Stimulated activated CD8-positive, alpha-beta memory T cell treated with anti-CD3 and anti-CD28 coated beads, Interleukin-15, amount 100 ng/mL, for 24 hours (primary cell): ENCODE data around the gene HOXA1.
"Not testable (repeated sequence)": the region's sequence is repeated elsewhere in the genome, so short reads cannot be mapped to it uniquely, and the experiment has no call there.

Experiments used
- DNase-seq: peaks from one replicate; pipeline ENCODE4 v3.0.0-alpha.2; 2020; ENCODE audit warnings: low read depth

HOXA1 gene

GRCh38 chr7:27046854-27047549 is 48.8 kb downstream of the HOXA1 start:
- DNase-seq: no peak

DNA sequence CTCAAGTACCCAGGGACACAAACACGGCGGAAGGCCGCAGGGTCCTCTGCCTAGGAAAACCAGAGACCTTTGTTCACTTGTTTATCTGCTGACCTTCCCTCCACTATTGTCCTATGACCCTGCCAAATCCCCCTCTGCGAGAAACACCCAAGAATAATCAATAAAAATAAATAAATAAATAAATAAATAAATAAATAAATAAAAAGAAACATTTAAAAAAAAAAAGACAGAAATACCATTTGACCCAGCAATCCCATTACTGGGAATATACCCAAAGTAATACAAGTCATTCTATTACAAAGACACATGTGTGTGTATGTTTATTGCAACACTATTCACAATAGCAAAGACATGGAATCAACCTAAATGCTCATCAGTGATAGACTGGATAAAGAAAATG is 49.8 kb downstream of the HOXA1 start:
- not testable (repeated sequence) for DNase-seq

GRCh38 chr7:27045066-27045465 is 50.7 kb downstream of the HOXA1 start:
- not testable (repeated sequence) for DNase-seq
